ENCODE data around the gene ZACN.

Gene ZACN

DNA sequence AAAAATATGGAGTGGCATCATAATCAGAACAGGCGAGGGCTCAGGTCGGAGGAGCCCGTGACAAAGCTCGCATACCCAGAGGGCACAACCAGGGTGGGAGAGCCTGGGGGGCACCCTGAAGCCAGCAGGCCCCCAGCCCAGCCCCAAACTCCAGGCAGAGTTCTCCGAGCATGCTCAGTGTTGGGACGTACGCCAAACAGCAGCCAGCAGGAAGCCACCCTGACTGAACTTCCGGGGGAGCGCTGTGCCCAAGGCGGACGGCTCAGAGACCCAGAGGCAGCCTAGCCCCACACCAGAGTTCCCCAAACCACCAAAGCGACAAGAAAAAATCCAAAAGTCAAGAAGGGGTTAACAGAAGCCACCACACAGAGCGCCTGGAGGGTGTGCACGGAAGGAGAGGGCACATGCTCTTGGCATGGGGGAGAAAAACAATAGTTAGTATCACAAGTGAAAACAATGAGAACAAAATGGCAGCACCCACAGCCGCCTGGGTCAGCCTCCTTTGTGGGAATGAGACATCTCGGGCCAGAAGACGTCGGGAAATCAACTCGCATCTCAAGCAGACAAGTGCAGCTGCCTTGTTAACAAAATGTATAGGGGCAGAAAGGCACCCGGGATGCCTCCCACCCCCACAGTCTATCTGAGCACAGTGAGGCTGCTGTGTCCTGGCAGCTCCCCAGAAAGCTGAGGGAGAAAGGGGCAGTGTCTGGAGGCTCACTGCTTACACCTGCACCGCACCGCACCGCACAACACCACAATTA is 12.7 kb downstream of the ZACN start:
- no peak for TF ChIP-seq POLR2AphosphoS5 (IDR thresholded peaks at IDR 0.05; ENCODE audit: low read depth, low read length)
- no peak for TF ChIP-seq SIN3A (IDR thresholded peaks at IDR 0.05; ENCODE audit: borderline replicate concordance, insufficient read depth, low read length)
- TF ChIP-seq, protein P1, sequence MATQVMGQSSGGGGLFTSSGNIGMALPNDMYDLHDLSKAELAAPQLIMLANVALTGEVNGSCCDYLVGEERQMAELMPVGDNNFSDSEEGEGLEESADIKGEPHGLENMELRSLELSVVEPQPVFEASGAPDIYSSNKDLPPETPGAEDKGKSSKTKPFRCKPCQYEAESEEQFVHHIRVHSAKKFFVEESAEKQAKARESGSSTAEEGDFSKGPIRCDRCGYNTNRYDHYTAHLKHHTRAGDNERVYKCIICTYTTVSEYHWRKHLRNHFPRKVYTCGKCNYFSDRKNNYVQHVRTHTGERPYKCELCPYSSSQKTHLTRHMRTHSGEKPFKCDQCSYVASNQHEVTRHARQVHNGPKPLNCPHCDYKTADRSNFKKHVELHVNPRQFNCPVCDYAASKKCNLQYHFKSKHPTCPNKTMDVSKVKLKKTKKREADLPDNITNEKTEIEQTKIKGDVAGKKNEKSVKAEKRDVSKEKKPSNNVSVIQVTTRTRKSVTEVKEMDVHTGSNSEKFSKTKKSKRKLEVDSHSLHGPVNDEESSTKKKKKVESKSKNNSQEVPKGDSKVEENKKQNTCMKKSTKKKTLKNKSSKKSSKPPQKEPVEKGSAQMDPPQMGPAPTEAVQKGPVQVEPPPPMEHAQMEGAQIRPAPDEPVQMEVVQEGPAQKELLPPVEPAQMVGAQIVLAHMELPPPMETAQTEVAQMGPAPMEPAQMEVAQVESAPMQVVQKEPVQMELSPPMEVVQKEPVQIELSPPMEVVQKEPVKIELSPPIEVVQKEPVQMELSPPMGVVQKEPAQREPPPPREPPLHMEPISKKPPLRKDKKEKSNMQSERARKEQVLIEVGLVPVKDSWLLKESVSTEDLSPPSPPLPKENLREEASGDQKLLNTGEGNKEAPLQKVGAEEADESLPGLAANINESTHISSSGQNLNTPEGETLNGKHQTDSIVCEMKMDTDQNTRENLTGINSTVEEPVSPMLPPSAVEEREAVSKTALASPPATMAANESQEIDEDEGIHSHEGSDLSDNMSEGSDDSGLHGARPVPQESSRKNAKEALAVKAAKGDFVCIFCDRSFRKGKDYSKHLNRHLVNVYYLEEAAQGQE (IDR thresholded peaks at IDR 0.05; ENCODE audit: insufficient read depth in 1 of 2, low read depth in 2 of 2, low read length in 2 of 2): no peak
- no peak for TF ChIP-seq FOXP2 (optimal IDR thresholded peaks at IDR 0.05; ENCODE audit: borderline replicate concordance, extremely low read depth, extremely low read length, insufficient read depth)
- no peak for TF ChIP-seq TAF1 (IDR thresholded peaks at IDR 0.05; ENCODE audit: borderline replicate concordance, insufficient read depth, low read length)

DNA sequence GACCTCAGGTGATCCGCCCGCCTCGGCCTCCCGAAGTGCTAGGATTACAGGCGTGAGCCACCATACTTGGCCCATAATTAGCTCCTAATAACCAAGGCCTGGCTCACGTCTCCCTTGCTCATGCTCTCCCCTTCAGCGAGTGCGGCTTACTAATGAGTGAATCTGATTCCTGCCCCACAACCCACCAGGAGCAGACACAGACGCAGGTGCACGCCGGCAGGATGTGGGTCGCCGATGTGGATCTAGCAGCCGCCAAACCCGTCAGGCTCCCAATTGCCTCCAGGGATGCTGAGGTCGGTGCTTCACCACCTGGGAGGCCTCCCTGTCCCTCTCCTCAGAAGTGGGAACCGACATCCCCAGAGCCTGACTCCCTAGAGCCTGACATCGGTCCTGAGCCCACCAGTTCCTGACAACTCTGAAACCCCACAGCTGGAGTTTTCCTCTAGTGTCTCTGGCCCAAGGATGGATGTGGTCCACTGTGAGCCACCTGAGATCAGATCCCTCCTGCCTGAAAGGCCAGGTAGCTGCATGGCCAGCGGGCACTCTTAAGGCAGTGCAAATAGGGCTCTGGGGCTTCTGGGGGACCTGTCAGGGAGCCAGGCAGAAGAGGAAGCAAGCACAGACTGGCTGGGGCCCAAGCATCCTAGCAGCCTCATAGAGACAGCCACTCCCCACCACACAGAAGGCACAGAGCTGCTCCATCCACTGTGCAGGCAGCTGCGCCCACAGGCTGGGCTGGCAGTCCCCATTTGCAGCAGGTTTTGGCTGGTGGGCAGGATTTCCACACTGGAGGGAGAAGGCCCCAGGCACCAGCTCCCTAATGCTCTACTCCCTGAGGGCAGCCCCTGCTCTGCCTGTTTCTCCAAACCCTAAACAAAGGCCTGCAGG is 13.8 kb downstream of the ZACN start:
- TF ChIP-seq, protein P1 (IDR thresholded peaks at IDR 0.05; ENCODE audit: insufficient read depth in 1 of 2, low read depth in 2 of 2, low read length in 2 of 2): no peak
- TF ChIP-seq TAF1 (IDR thresholded peaks at IDR 0.05; ENCODE audit: borderline replicate concordance, insufficient read depth, low read length): no peak
- no peak for TF ChIP-seq SIN3A (IDR thresholded peaks at IDR 0.05; ENCODE audit: borderline replicate concordance, insufficient read depth, low read length)
- TF ChIP-seq POLR2AphosphoS5 (IDR thresholded peaks at IDR 0.05; ENCODE audit: low read depth, low read length): no peak
- TF ChIP-seq FOXP2 (optimal IDR thresholded peaks at IDR 0.05; ENCODE audit: borderline replicate concordance, extremely low read depth, extremely low read length, insufficient read depth): no peak

DNA sequence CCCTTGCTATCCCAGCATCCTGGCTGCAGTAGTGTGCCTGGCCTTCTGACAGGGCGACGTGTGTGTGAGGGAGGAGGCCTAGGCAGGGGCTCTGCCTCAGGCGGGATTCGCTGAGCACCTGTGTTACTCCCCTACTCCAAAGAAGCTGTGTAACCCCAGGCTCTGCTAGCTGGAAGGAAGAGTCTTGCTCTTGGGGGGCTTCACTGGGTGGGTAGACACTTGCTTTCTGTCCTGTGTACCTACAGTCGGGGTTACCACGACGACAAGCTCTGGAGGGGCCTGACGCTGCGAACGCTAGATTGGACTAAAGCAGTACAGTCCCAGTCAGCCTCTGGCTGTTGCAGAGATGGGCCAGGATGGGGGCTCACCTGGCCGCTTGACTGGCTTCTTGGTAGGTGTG is 15.1 kb downstream of the ZACN start:
- TF ChIP-seq FOXP2 (optimal IDR thresholded peaks at IDR 0.05; ENCODE audit: borderline replicate concordance, extremely low read depth, extremely low read length, insufficient read depth): no peak
- TF ChIP-seq POLR2AphosphoS5 (IDR thresholded peaks at IDR 0.05; ENCODE audit: low read depth, low read length): no peak

DNA sequence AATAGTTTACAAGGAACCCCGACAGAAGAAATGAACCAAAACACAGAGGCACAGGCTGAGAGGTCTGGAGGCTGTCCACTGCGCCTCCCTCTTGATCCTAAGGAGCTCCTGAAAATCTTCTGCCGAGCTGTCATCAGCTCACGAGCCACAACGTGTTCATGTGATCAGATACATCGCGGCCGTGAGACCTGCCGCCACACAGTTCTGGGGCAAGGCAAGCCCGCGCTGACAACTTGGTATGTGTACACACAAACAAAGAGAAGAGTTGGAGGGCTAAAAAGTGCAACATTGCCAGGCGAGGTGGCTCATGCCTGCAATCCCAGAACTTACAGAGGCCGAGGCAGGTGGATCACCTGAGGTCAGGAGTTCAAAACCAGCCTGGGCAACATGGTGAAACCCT is 17.0 kb downstream of the ZACN start:
- TF ChIP-seq FOXP2 (optimal IDR thresholded peaks at IDR 0.05; ENCODE audit: borderline replicate concordance, extremely low read depth, extremely low read length, insufficient read depth) (no peak), POLR2AphosphoS5 (IDR thresholded peaks at IDR 0.05; ENCODE audit: low read depth, low read length) (no peak), TAF1 (IDR thresholded peaks at IDR 0.05; ENCODE audit: borderline replicate concordance, insufficient read depth, low read length) (no peak), SIN3A (IDR thresholded peaks at IDR 0.05; ENCODE audit: borderline replicate concordance, insufficient read depth, low read length) (no peak)
- TF ChIP-seq, protein P1 (IDR thresholded peaks at IDR 0.05; ENCODE audit: insufficient read depth in 1 of 2, low read depth in 2 of 2, low read length in 2 of 2): no peak

DNA sequence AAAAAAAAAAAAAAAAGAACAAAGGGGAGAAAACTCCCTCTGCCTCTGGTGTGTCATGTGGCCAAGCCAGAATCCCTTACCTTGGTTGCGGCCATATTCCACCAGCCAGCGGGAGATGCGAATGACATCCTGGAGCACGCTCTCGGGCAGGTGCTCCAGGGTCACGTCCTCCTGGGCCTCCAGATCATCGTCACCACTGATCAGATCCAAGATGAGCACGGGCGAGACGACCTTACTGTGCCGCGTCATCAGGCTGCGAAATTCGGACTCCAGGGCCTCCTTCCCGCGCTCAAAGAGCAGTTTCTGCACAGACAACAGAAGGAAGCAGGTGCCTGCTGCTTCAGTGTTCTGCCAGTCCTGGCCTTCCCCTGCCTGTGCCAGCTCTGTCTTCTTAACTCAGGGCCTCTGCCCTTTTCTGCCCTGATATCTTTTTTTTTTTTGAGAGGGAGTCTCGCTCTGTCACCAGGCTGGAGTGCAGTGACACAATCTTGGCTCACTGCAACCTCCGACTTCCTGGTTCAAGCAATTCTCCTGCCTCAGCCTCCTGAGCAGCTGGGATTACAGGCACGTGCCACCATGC is 18.8 kb downstream of the ZACN start:
- TF ChIP-seq, protein P1 (IDR thresholded peaks at IDR 0.05; ENCODE audit: insufficient read depth in 1 of 2, low read depth in 2 of 2, low read length in 2 of 2): no peak
